Measurements from ENCODE around the gene ATM.

DNA sequence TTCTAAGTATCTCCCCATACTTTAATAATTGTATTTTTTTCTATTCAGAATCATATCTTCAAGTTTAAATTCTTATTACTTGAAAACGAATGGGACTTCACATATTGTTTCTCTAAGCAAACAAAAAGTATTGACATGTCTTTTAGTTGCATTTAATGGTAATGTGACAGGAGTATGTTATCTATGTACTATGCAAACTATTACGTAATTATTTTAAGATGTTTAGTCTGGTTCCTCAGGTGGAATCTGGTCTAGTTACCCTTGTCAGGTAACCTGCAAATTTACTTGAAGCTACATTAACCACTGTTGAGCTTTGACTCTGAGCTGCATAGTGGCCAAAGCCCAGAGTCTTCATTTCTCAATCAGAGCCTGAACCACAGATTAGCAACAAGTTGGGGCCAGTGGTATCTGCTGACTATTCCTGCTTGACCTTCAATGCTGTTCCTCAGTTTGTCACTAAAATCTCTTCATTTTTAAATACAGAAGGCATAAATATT, 110.6 kb downstream of the ATM start:
- TF ChIP-seq, protein P1, sequence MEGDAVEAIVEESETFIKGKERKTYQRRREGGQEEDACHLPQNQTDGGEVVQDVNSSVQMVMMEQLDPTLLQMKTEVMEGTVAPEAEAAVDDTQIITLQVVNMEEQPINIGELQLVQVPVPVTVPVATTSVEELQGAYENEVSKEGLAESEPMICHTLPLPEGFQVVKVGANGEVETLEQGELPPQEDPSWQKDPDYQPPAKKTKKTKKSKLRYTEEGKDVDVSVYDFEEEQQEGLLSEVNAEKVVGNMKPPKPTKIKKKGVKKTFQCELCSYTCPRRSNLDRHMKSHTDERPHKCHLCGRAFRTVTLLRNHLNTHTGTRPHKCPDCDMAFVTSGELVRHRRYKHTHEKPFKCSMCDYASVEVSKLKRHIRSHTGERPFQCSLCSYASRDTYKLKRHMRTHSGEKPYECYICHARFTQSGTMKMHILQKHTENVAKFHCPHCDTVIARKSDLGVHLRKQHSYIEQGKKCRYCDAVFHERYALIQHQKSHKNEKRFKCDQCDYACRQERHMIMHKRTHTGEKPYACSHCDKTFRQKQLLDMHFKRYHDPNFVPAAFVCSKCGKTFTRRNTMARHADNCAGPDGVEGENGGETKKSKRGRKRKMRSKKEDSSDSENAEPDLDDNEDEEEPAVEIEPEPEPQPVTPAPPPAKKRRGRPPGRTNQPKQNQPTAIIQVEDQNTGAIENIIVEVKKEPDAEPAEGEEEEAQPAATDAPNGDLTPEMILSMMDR (IDR thresholded peaks at IDR 0.05), result no peak
- no peak for TF ChIP-seq POLR2AphosphoS5 (IDR thresholded peaks at IDR 0.05)
